Camera-type eye (tissue), 1 donor: Measurements from ENCODE around the gene REEP2. TPM values are rescaled to one million over a fixed set of nuclear protein-coding genes. Genes with fewer than 3 reads are reported as not detected.

ENCODE experiments used
- total RNA-seq: library from RNA; depleted of rRNA; stranded (reverse); fragments of >200 nt; gene quantifications from one replicate; pipeline ENCODE4 v1.2.3, GENCODE V29; 2014

Gene REEP2, protein sequence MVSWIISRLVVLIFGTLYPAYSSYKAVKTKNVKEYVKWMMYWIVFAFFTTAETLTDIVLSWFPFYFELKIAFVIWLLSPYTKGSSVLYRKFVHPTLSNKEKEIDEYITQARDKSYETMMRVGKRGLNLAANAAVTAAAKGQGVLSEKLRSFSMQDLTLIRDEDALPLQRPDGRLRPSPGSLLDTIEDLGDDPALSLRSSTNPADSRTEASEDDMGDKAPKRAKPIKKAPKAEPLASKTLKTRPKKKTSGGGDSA
- total RNA-seq = 29.5 TPM

DNA sequence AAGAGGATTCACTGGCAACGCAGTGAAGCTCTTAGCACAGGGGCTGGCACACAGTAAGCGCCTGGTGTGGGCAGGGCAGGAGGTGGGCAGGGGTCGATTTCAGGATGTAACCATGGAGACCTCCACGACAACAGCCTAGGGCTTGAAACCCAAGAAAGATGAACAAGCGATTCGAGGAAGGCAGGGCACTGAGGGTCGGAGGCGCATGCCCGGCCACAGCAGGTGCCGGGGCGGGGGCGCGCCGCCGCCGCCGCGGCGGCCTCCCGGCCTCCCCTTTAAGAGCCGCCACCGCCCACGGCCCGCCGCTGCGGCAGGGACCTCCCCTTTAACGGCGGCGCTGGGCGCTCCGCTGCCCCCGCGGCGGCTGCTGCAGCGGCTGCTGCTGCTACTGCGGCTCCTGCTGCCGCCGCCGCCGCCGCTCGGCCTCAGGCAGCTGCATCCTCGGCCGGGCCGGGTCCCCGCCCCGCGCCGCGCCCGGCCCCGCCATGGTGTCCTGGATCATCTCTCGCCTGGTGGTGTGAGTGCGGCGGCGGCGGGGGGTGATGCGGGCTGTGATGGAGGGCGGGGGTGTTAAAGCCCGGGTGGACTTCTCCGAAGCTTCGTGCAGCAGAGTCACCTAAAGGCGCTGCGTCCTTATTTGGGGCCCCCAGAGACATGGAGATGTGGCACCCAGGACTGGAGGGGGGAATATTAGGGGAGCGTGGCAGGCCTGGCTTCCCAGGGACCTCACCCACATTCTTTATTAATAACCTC, at the start of gene REEP2:
Gene REEP2 (plus strand): TSS at position 334 of the 753 bp plus-strand sequence. CDS start 152 bp downstream, at position 486.

DNA sequence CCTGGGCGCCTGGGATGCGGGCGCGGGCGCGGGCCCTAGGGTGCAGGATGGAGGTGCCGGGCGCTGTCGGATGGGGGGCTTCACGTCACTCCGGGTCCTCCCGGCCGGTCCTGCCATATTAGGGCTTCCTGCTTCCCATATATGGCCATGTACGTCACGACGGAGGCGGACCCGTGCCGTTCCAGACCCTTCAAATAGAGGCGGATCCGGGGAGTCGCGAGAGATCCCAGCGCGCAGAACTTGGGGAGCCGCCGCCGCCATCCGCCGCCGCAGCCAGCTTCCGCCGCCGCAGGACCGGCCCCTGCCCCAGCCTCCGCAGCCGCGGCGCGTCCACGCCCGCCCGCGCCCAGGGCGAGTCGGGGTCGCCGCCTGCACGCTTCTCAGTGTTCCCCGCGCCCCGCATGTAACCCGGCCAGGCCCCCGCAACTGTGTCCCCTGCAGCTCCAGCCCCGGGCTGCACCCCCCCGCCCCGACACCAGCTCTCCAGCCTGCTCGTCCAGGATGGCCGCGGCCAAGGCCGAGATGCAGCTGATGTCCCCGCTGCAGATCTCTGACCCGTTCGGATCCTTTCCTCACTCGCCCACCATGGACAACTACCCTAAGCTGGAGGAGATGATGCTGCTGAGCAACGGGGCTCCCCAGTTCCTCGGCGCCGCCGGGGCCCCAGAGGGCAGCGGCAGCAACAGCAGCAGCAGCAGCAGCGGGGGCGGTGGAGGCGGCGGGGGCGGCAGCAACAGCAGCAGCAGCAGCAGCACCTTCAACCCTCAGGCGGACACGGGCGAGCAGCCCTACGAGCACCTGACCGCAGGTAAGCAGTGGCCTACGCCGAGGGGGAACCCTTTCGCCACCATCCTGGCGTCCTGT, 26.6 kb downstream of the REEP2 start, which contains the start of gene EGR1:
Gene EGR1 (plus strand): TSS at position 219 of the 864 bp plus-strand sequence. CDS start 283 bp downstream, at position 502.

Other genes with a start within 250 kb of the REEP2 start
- 40.4 TPM for gene CDC23, start 225.7 kb upstream of the REEP2 start, total RNA-seq
- 2.7 TPM for gene GFRA3, start 164.4 kb upstream of the REEP2 start, total RNA-seq
- 3.8 TPM for gene CDC25C, start 107.3 kb upstream of the REEP2 start, total RNA-seq
- 23.5 TPM for gene FAM53C, start 100.8 kb upstream of the REEP2 start, total RNA-seq
- gene KDM3B, start 86.4 kb upstream of the REEP2 start, total RNA-seq = 127 TPM
- gene EGR1, start 26.4 kb downstream of the REEP2 start, total RNA-seq = 20.6 TPM
- 52.7 TPM for gene ETF1, start 104.2 kb downstream of the REEP2 start, total RNA-seq
- gene HSPA9, start 136.3 kb downstream of the REEP2 start, total RNA-seq = 294 TPM